HepG2 (cell line): ENCODE measurements around the gene KRTAP12-1. TPM values are rescaled to one million over a fixed set of nuclear protein-coding genes. Genes with fewer than 3 reads are reported as not detected.
A peak's percentile ranks its signal among the peaks of the same experiment; 100 is the strongest.

Experiments used
- AGO2 ChIP-seq: fragments of 200-400 bp; formaldehyde crosslinking; optimal IDR thresholded peaks from 2 replicates; pipeline ENCODE3; 2017; ENCODE audit warnings: mild to moderate bottlenecking, low read depth, low read length, moderate library complexity
- ESRRA ChIP-seq: sonication (generic); formaldehyde crosslinking; IDR thresholded peaks from 2 replicates; pipeline ENCODE4 v1.5.1; 2020; ENCODE audit warnings: mild to moderate bottlenecking, low read depth, missing genetic modification reagents
- HNRNPUL1 ChIP-seq: fragments of 200-400 bp; formaldehyde crosslinking; IDR thresholded peaks from 2 replicates; pipeline ENCODE4 v1.6.1; 2017; ENCODE audit warnings: low read depth, mild to moderate bottlenecking, low read length, moderate library complexity
- IKZF4 ChIP-seq: sonication (generic); formaldehyde crosslinking; IDR thresholded peaks from 2 replicates; pipeline ENCODE4 v1.5.1; 2020; ENCODE audit warnings: borderline replicate concordance, mild to moderate bottlenecking, low read depth, missing genetic modification reagents; ENCODE audit errors: not compliant biosample characterization
- IRF2 ChIP-seq: IDR thresholded peaks from 2 replicates; pipeline ENCODE4 v1.6.1; 2018; ENCODE audit warnings: missing genetic modification reagents, missing compliant biosample characterization
- KDM3A ChIP-seq: IDR thresholded peaks from 2 replicates; pipeline ENCODE4 v1.6.1; 2018; ENCODE audit warnings: low read depth, missing compliant biosample characterization
- KLF9 ChIP-seq: IDR thresholded peaks from 2 replicates; pipeline ENCODE4 v1.6.1; 2016; ENCODE audit warnings: low read depth
- KMT2A ChIP-seq: sonication (generic); formaldehyde crosslinking; IDR thresholded peaks from 2 replicates; pipeline ENCODE4 v1.4.0; 2020; ENCODE audit warnings: missing genetic modification reagents
- MAFG ChIP-seq: sonication (generic); formaldehyde crosslinking; IDR thresholded peaks from 2 replicates; pipeline ENCODE4 v1.5.1; 2020; ENCODE audit warnings: mild to moderate bottlenecking, missing genetic modification reagents
- MEIS2 ChIP-seq: sonication (generic); formaldehyde crosslinking; IDR thresholded peaks from 2 replicates; pipeline ENCODE4 v1.9.0; 2021; ENCODE audit warnings: mild to moderate bottlenecking, missing genetic modification reagents
- MZF1 ChIP-seq: sonication (generic); formaldehyde crosslinking; IDR thresholded peaks from 2 replicates; pipeline ENCODE4 v1.8.1; 2023; ENCODE audit warnings: mild to moderate bottlenecking, missing genetic modification reagents, borderline replicate concordance
- PLRG1 ChIP-seq: fragments of 450-650 bp; conservative IDR thresholded peaks from 2 replicates; pipeline ENCODE4 v1.6.1; 2016
- PRPF4 ChIP-seq: fragments of 200-400 bp; formaldehyde crosslinking; IDR thresholded peaks from 2 replicates; pipeline ENCODE4 v1.6.1; 2016; ENCODE audit warnings: low read length, low read depth; ENCODE audit not compliant: poor library complexity, severe bottlenecking
- SCMH1 ChIP-seq: sonication (generic); formaldehyde crosslinking; IDR thresholded peaks from 2 replicates; pipeline ENCODE4 v1.9.0; 2021; ENCODE audit warnings: missing genetic modification reagents, mild to moderate bottlenecking, borderline replicate concordance
- SETDB1 ChIP-seq: sonication (generic); formaldehyde crosslinking; IDR thresholded peaks from 2 replicates; pipeline ENCODE4 v1.5.1; 2020; ENCODE audit warnings: missing genetic modification reagents, mild to moderate bottlenecking, borderline replicate concordance
- SNRNP70 ChIP-seq: fragments of 200-400 bp; formaldehyde crosslinking; IDR thresholded peaks from 2 replicates; pipeline ENCODE4 v1.6.1; 2017; ENCODE audit warnings: mild to moderate bottlenecking, low read depth, low read length, moderate library complexity
- SYNCRIP ChIP-seq: fragments of 200-400 bp; formaldehyde crosslinking; IDR thresholded peaks from 2 replicates; pipeline ENCODE4 v1.6.1; 2018; ENCODE audit warnings: mild to moderate bottlenecking, low read depth, low read length; ENCODE audit not compliant: insufficient read depth
- TBL1XR1 ChIP-seq: fragments of 150-350 bp; IDR thresholded peaks from 2 replicates; pipeline ENCODE4 v1.6.1; 2014; ENCODE audit warnings: borderline replicate concordance, low read length; ENCODE audit not compliant: partially characterized antibody
- ZFP36 ChIP-seq: fragments of 150-350 bp; IDR thresholded peaks from 2 replicates; pipeline ENCODE4 v1.6.1; 2018; ENCODE audit warnings: borderline replicate concordance, low read length, low read depth; ENCODE audit not compliant: partially characterized antibody
- ZNF124 ChIP-seq: sonication (generic); formaldehyde crosslinking; IDR thresholded peaks from 2 replicates; pipeline ENCODE4 v1.4.0; 2020; ENCODE audit warnings: missing genetic modification reagents
- ZNF253 ChIP-seq: sonication (generic); formaldehyde crosslinking; IDR thresholded peaks from 2 replicates; pipeline ENCODE4 v1.8.0; 2022; ENCODE audit warnings: mild to moderate bottlenecking, missing genetic modification reagents, borderline replicate concordance
- ZNF431 ChIP-seq: sonication (generic); formaldehyde crosslinking; IDR thresholded peaks from 2 replicates; pipeline ENCODE4 v1.9.0; 2022; ENCODE audit warnings: missing genetic modification reagents, low read depth, mild to moderate bottlenecking, borderline replicate concordance
- ZNF572 ChIP-seq: sonication (generic); formaldehyde crosslinking; IDR thresholded peaks from 2 replicates; pipeline ENCODE4 v1.5.1; 2020; ENCODE audit warnings: mild to moderate bottlenecking, missing genetic modification reagents
- polyA plus RNA-seq, 8 experiments: library from polyadenylated mRNA; depleted of rRNA in 3 of 8; stranded (reverse) in 7 of 8; unstranded in 1 of 8; fragments of >200 nt; fragmentation: Illumina TruSeq in 4 of 8; extraction: Trizol in 4 of 8; gene quantifications; 2 replicates each; pipeline versions ENCODE4 v1.2.1 to v1.2.3, GENCODE V29; 2011 to 2016; ENCODE audit warnings: low read depth in 4 of 8, missing spikeins in 1 of 8, mixed read lengths in 1 of 8; ENCODE audit not compliant: insufficient read depth in 1 of 8
- total RNA-seq, 5 experiments: library from RNA; depleted of rRNA; stranded (reverse); fragments of >200 nt; fragmentation: Illumina TruSeq; extraction: Trizol; gene quantifications; 2 replicates each; pipeline ENCODE4 v1.2.3, GENCODE V29; 2016; ENCODE audit warnings: low read depth in 1 of 5
- TF ChIP-seq, protein P1 (sequence below): sonication (generic); formaldehyde crosslinking; conservative IDR thresholded peaks from 2 replicates; pipeline ENCODE4 v1.4.0; 2020; ENCODE audit warnings: missing genetic modification reagents
- TF ChIP-seq, protein P2 (sequence below): sonication (generic); formaldehyde crosslinking; IDR thresholded peaks from 2 replicates; pipeline ENCODE4 v1.4.0; 2020; ENCODE audit warnings: mild to moderate bottlenecking, low read depth, missing genetic modification reagents
- TF ChIP-seq, protein P3 (sequence below): sonication (generic); formaldehyde crosslinking; IDR thresholded peaks from 2 replicates; pipeline ENCODE4 v1.5.0; 2020; ENCODE audit warnings: mild to moderate bottlenecking, missing genetic modification reagents, moderate library complexity

KRTAP12-1 gene
- total and polyA plus RNA-seq, 2 of the 13 experiments (the other 11 are each of a cell fraction or from before 2014, with no cell fraction given) = not detected

DNA sequence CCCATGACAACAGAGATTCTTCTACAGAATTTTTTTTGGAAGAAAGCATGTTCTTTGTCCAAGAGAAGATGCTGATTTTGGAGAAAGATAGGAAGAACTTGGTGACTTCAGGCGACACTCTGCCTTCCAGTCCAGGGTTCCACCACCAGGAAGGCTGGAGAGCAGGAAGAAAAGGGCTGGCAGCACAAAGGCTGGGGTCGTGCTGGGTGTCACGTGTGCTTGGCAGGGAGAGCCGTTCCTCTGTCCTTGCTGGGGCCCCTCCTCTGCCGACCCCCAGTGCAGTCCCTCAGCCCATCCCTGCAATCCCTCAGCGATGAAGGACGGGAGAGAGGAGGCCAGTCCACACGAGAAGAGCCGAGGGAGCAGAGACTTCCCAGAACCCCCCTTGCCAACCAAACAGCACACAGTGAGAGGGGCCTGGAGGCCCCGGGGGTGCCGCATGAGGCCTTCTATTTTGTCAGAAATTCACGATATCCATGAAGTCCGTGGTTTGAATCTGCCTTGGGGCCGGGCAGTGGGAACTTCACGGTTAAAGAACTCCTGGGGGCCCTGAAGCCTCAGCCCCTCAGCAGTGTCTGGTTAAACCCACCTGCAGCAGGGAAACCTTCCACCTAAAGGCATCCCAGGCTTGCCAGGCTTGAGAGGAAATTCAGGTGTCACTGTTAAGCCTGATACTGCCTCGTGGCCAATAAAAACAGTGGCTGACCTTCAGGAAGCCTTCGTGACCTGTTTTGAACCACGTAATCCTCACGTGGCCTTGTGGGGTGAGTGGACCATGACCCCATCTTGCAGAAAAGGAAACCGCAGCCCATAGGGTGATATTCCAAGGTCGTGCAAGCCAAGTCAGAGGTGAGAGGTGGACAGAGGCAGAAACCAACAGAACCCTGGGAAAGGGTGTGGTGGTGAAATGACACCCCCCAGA, 18.4 kb upstream of the KRTAP12-1 start (continued):
- TF ChIP-seq, protein P1, sequence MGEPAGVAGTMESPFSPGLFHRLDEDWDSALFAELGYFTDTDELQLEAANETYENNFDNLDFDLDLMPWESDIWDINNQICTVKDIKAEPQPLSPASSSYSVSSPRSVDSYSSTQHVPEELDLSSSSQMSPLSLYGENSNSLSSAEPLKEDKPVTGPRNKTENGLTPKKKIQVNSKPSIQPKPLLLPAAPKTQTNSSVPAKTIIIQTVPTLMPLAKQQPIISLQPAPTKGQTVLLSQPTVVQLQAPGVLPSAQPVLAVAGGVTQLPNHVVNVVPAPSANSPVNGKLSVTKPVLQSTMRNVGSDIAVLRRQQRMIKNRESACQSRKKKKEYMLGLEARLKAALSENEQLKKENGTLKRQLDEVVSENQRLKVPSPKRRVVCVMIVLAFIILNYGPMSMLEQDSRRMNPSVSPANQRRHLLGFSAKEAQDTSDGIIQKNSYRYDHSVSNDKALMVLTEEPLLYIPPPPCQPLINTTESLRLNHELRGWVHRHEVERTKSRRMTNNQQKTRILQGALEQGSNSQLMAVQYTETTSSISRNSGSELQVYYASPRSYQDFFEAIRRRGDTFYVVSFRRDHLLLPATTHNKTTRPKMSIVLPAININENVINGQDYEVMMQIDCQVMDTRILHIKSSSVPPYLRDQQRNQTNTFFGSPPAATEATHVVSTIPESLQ (CRISPR knock-in tag) = no peak
- TF ChIP-seq ZNF431 (no peak), HNRNPUL1 (no peak), PLRG1 (no peak), SCMH1 (CRISPR knock-in tag) (no peak), ZNF253 (CRISPR knock-in tag) (no peak), SNRNP70 (no peak), SYNCRIP (no peak), KMT2A (no peak), TBL1XR1 (no peak), ZNF124 (CRISPR knock-in tag) (no peak), KDM3A (CRISPR knock-in tag) (peak; percentile 53; the same call in 1 of the 2 replicates), KLF9 (CRISPR knock-in tag) (no peak), IKZF4 (no peak), SETDB1 (CRISPR knock-in tag) (no peak), ZFP36 (no peak), MEIS2 (peak; percentile 44; the same call in 1 of the 2 replicates), PRPF4 (no peak), ESRRA (CRISPR knock-in tag) (peak; percentile 99), ZNF572 (CRISPR knock-in tag) (no peak), MZF1 (CRISPR knock-in tag) (no peak), AGO2 (no peak), MAFG (CRISPR knock-in tag) (no peak), IRF2 (peak; percentile 66)
- TF ChIP-seq, protein P2, sequence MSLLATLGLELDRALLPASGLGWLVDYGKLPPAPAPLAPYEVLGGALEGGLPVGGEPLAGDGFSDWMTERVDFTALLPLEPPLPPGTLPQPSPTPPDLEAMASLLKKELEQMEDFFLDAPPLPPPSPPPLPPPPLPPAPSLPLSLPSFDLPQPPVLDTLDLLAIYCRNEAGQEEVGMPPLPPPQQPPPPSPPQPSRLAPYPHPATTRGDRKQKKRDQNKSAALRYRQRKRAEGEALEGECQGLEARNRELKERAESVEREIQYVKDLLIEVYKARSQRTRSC (CRISPR knock-in tag) = no peak
- TF ChIP-seq, protein P3, sequence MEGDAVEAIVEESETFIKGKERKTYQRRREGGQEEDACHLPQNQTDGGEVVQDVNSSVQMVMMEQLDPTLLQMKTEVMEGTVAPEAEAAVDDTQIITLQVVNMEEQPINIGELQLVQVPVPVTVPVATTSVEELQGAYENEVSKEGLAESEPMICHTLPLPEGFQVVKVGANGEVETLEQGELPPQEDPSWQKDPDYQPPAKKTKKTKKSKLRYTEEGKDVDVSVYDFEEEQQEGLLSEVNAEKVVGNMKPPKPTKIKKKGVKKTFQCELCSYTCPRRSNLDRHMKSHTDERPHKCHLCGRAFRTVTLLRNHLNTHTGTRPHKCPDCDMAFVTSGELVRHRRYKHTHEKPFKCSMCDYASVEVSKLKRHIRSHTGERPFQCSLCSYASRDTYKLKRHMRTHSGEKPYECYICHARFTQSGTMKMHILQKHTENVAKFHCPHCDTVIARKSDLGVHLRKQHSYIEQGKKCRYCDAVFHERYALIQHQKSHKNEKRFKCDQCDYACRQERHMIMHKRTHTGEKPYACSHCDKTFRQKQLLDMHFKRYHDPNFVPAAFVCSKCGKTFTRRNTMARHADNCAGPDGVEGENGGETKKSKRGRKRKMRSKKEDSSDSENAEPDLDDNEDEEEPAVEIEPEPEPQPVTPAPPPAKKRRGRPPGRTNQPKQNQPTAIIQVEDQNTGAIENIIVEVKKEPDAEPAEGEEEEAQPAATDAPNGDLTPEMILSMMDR (CRISPR knock-in tag) = no peak
